NCI-H510A (cell line): ENCODE data around the gene TPCN1.

Experiments
- DNase-seq: peaks from one replicate; lab custom pipeline; 2025; lab: John Stamatoyannopoulos, UW

The TPCN1 gene

DNA sequence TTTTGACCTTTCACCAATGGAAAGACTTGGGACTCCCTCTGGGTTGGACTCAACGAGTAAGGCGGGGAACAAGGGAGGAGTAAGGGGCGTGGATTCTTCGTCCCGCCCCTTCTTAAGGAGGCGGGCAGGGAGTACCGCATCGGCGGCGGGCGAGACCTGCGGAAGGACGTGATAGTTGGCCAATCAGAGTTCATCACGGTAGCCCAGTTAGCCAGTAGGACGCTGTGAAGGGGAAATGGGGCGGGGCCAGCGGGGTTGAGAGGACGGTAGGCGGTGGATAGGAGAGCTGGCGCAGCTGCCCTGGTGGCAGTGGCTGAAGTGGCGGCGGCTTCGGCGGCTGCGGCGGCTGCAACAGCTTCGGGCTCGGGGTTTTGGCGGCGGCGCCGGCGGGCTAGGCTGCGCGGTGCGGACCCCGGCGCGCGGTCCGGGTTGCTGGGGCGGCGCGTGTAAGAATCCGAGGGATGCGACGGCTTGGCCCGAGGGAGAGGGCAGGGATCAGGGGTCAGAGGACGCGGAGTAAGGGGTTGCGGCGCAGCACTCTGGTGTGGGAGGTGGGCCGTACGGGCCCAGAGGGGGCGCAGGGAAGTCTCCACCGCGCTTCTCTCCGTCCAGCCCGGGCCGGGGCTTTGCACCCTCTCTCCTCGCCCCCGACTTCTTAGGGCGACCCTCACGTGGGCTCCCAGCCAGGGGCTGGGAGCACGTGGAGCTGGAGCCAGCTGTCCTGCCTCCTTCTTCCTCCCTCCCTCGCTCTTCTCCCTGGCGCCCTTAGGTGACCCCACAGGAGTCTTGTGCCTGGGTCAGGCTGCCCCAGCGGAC is at the start of gene TPCN1:
Gene TPCN1, plus strand, starts transcription at position 284 of the 816 bp plus-strand sequence. CDS start 5,389 bp downstream, outside the sequence.
- peak; percentile 99 for DNase-seq

DNA sequence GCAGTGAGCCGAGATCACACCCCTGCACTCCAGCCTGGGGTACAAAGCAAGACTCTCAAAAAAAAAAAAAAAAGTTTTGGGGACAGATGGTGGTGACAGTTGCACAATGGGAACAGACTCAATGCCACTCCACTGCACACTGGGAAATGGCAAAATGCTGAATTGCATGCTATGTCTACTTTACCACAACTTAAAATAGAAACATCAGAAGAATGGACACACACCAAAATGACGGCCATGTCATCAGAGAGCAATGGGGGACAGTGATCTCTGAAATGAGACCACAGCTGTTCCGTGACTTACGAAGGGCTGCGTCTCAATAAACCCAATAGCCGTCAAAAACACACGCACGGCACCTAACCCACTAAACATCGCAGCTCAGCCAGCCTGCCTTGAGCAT is 49.7 kb upstream of the TPCN1 start:
- no peak for DNase-seq

DNA sequence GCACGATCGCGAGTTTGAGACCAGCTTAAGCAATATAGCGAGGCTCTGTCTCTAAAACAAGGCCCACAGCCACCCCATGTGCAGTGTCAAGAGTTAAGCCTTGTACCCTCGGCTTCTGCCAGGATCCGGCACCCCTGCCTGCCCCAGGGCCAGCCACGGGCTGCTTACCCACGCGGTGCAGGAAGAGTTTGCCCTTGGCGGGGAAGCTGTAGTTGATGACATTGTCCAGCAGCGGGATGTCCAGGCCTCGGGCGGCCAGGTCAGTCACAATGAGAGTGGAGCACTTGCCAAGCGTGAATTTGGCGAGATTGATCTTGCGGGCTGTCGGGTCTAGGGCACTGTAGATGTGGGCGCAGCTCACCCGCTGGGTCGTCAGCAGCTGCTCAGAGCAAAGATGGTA is 49.1 kb upstream of the TPCN1 start:
- DNase-seq: no peak

DNA sequence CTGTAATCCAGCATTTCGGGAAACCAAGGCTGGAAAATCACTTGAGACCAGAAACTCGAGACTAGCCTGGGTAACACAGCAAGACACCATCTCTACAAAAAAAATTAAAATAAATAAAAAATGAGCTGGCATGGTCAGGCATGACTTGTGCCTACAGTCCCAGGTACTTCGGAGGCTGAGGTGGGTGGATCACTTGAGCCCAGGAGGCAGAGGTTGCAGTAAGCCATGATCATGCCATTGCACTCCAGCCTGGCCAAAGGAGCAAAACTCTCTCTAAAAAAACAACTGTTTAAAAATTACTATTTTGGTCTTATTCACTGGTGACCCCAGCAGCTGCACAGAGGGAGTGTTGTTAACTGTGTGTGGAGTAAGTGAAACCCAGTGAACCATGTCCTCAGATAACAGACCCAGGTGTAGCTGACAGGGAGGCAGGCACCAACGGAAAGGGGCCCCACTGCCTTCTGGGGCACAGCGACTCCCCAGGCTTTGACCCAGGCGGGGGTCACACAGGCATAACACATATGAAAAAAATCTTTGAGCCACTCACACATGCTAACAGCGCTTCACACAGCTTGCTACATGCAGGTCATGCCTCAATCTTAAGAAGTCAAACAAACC is 48.1 kb upstream of the TPCN1 start:
- DNase-seq: no peak

DNA sequence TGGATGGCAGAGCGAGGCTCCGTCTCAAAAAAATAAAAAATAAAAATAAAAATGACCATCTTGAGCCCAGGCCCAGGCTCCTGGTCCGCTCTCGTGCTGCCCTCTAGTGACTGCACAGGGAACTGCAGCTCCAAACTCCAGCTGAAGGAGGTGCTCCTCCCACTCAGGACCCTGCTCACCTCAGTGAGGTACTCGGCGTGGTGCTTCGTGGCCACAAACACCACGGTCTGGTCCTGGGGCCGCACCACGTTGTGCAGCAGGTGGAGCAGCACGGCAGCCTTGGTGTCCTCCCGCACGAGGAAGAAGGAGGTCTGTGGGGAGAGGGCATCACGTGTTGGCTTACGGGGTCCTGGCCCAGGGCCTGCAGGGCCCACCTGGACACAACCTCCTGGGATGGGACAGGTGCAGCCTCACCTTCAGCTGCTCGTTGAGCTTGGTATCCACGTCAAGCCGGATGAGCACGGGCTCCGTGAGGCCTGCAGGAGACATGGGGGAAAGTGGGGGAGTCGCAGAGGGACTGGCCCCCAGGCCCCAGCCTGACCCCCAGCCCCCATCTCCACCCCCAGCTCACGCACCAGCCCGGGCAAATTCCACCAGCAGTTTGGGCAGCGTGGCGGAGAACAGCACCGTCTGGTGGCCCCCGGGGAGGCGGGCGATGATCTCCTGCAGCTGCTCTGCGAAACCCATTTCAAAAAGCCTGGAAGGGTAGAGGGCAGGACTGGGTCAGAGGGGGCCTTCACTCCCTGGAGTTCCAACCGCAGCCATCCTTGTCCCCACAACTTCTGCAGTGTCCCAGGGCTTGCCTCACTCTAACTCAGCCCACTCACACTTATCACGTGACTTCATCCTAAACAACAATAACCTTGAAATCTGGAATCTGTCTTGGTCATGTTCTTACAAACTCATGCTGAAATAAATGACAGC is 46.5 kb upstream of the TPCN1 start:
- peak; percentile 8 for DNase-seq

DNA sequence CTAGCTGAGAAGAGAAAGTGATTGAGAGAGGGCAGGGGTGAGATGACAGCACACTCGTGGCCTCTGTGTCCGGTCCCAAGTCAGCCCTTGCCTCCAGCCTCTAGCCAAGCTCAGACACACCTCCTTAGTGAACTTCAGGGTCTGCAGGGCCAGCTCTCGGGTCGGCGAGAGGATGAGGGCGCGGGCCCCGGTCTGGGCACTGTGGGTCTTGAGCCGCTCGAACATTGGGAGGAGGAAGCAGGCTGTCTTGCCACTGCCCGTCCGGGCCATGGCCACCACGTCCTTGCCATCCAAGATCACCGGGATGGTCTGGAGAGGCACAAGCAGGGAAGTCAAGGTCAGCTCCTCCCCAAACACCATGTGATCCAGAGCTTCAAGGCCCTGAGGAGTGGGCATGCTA is 42.2 kb upstream of the TPCN1 start:
- no peak for DNase-seq

DNA sequence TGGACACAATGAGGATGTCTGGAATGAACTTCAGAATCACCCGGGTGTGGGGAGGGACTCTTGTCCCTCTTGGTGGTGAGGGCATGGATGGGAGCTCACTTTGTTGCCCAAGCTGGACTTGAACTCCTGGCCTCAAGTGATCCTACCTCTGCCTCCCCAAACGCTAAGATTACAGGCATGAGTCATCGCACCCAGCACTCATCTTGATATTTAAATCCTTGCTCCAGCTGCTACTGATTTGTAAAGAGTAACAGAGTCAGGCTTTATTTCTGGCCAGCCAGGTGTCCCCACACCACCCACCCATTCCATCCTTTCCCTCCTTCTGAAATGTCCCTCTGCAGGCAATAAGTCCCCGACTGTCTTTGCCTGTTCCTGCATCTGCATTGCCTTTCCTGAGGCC is 40.9 kb upstream of the TPCN1 start:
- no peak for DNase-seq

DNA sequence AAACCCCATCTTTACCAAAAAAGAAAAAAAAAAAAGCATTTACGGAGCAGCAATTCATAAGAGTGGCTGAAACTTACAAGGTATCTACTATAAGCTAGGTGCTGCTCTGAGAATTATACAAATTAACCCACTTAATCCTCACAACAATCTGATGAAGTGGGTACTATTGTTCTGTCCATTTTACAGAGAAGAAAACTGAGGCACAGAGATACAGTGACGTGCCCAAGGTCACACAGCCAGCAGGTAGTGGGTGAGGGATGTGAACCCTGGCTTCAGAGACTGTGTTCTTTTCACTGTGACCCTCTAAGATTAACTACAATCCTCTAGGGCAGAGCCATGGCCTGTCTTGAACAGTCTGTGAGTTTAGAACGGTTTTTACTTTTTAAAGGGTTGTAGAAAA is 39.3 kb upstream of the TPCN1 start:
- no peak for DNase-seq

DNA sequence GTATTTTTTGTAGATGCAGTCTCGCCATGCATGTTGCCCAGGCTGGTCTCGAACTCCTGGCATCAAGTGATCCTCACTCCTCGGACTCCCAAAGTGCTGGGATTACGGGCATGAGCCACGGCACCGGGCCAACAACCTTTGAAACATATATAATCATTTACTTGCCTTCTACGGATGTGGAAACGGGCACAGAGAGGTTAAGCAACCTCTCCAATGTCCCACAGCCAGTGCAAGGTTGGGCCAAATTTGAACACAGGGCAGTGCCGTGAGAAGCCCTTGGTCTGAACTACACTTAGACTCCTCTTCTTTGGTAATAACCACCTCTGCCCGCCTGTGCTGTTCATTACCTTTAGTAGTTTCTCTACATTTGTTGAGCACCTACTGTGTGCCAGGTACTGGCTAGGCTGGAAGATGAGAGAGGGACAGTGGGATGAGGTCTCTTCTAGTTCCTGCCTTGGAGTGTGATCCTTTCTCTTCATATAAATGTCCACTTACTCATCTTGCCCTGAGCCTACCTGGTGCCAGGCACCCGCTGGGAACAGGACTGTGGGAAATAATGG is 38.2 kb upstream of the TPCN1 start:
- DNase-seq: no peak

DNA sequence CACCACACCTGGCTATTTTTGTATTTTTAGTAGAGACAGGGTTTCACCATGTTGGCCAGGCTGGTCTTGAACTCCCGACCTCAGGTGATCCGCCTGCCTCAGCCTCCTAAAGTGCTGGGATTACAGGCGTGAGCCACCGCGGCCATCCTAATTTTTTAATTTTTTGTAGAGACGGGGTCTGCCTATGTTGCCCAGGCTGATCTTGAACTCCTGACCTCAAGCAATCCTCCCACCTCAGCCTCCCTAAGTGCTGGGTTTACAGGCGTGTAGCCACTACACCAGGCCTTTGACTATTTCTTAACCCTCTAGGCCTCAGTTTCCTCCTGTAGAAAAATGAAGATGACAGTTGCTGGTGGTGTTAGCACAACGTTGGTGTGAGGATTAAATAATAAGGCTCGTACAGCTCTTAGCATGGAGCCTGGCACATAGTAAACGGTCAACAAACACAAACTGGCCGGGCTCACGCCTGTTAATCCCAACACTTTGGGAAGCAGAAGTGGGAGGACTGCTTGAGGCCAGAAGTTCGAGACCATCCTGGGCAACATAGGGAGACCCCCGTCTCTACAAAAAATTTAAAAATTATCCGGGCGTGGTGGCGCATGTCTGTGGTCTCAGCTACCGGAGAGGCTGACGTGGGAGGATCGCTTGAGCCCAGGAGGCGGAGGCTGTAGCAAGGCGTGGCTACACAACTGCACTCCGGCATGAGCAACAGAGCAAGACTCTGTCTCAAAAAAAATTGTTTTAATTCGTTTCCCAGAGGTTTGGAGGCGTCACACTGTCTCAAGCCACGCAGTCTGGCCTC is 37.0 kb upstream of the TPCN1 start:
- DNase-seq: peak; percentile 76

DNA sequence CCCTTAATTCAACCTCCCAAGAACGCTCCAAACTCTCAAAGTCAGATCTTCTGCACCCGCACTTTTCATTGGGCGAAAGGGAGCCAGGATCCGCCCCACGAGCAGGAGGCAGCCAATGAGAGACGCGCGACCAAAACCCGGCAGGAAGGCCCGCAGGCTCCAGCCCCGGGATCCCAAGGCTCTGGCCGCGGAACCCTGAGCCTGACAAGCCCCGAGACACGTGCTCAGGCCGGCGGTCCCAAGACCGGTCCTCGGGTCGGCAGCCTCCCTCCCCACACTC is 36.4 kb upstream of the TPCN1 start:
- peak; percentile 82 for DNase-seq

DNA sequence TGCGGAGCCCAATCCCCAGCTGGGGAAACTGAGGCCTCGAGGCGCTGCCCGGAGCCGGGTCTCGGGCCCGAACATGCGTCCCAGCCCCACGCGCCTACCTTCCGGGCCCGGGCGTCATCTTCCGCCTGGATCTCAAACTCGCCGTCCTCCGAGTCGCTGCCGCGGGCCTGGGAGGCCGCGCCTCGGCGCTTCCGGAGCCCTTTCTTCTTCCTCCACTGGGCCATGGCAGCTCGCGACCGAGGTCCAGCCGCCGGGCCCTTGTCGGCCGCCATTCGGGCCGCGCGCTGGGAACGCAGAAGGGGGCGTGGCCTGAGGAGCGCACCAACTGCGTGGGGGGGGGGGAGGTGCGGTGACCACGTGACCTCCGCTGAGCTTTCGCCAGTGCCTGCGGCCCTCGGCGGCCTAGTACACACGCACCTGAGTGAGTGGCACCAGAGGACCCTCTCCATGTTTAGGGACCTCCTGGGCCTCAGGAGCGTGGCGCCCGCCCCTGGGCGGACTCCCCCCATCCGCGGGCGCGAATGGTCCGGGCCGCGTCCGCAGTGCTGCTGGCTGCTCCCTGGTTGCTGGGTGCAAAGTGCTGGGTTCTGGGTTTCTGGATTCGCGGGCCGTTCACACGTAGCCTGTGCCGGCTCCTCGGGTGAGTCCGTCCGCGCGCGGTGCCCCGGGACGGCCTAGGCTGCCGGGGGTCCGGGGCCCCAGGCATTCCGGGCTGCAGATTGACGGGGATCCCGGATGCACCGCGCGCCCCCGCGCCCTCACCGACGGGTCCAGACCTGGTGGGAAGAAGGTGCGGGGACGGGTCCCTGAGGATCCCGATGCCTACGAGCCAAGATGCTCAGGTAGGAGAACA is 35.9 kb upstream of the TPCN1 start, which contains the start of the genes DDX54 and RITA1:
Gene DDX54, minus strand, starts transcription at position 299 of the 853 bp plus-strand sequence. Its CDS starts 27 bp downstream, at position 272.
Gene RITA1, plus strand, starts transcription at position 542 of the 853 bp plus-strand sequence. CDS start 1,026 bp downstream, outside the sequence.
- DNase-seq: peak; percentile 85

DNA sequence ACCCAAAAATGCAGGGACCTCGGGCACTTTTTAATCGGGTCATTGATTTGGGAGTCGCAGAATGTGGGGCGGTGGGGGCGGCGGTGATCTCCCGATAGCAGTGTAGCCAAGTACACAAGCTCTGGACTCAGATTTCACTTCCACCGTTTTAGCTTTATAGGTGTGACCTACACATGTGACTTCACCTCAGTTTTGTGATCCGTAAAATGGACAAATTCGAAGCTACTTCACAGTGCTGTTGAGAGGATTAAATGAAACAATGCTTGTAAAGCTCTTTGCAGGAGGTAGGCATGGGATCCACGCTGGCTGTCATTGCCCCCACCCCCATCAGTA is 35.3 kb upstream of the TPCN1 start:
- DNase-seq: no peak

DNA sequence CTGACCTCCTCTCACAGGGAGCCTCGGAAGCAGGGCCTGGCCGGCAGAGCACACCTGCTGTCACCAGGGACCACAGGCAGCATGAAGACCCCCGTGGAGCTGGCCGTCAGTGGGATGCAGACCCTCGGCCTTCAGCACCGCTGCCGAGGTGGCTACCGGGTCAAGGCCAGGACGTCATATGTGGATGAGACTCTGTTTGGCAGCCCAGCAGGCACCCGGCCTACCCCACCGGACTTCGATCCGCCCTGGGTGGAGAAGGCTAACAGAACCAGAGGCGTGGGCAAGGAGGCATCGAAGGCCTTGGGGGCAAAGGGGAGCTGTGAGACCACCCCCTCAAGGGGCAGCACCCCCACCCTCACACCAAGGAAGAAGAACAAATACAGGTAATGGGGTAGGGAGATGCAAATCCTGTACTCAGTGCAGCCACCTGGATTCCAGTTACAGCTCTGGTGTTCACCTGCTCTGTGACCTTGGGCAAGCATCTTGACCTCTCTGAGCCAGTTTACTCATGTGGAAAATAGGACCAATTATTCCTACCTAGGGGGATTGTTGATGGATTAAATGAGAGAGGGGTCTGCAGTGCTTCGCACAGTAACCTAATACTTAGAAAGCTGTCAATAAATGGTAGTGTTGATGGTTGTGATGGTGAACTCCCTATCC is 34.5 kb upstream of the TPCN1 start:
- DNase-seq: no peak

DNA sequence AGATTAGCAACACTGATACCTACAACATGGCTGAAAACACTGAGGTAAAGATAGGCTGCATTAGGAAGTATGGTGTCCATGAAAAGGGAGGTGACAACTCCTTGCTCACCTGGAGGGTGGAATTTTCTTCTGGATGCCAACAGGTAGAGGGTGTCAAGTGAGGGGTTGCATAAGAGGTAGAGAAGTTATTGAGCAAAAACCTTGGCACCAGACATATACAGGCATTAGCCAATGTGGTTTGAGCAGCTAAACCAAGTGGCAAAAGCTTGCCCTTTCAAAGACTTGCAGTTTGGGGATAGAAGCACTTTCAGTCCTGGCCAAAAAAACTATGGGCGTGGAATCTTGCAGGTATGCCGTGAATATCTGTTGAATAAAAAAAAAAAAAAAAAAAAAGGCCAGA is 31.9 kb upstream of the TPCN1 start:
- DNase-seq: no peak

DNA sequence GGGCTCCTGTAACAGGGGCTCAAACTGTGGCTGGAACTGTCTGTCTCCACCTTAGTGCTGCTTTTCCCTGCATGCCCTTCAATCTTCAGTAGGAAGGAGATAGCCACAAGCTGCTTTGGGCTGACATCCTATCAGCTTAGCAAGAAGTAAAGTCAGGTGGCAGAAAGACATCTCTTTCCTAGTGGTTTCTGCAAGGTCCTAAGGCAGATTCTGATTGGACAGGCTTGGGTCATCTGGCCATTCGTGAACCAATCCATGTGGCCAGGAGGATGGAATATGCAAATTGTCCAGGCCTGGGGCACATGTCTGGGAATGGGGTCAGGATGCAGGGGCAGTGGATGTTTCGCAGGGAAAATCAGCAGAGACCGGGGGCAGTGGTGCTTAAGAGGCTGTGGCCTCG is 30.5 kb upstream of the TPCN1 start:
- DNase-seq: no peak

DNA sequence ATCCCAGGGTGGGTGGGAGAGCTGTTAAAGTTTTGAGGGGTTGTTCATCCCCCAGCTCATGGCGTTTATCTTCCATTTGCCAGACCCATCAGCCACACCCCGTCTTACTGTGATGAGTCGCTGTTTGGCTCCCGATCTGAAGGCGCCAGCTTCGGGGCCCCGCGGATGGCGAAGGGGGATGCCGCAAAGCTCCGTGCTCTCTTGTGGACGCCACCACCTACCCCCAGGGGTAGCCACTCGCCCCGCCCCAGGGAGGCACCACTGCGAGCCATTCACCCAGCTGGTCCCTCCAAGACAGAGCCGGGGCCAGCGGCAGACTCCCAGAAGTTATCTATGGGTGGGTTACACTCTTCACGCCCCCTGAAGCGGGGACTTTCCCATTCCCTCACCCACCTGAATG is 30.0 kb upstream of the TPCN1 start:
- no peak for DNase-seq

DNA sequence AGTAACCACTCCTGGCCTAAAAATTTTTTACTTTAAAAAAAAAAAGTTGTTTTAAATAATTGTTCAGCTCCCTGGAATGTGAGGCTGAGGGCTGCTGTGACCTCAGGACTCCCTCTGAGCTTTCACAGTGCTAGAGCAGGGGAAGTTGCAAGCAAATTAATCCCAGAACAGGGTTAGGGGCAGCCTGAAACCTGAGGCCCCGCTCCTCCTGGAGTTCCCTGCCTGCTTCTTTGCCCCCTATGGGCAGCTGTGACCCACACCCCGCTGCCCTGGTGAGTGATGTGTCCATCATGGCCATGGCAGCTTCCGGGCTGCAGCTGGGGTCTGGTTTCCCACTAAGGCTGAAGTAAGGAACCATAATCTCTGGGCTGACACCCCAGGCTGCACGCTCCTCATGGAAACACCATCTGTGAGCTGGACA is 26.3 kb upstream of the TPCN1 start:
- DNase-seq: no peak

DNA sequence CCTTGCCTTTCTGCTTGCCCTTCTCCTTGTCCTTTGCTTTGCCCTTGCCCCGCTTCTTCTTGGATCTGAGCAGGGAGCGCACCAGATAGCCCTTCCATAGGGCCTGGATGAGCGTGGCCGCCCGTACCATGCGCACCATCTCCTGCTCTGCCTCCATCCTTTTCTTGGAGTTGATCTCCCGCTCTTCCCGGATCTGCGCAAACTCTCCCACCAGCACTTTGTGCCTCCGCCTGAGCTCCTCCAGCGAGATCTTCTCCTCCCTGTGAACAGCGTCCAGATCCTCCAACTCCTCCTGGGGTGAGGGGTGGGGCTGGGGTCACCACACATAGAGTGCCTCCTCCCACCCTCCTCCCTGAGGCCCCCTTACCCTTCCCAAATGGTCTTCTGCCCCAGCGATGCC is 25.7 kb upstream of the TPCN1 start:
- DNase-seq: no peak

DNA sequence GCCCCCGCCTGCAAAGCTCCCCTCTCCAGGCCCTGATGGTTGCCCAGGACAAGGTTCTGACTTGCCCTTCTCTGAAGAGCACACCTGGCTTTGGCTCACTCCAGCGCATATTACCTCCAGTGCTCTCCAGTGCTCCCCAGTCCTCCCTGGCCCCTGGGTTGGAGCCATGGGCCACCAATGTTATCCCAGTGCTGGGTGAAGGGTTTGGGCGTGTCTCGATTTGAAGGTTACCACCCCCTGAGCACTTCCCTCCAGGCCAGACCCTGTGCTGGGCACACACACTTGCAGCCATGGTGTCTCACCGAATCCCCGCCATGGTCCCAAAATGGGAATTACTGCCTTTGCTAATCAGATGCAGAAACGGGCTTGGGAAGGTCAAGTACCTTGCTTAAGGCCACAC is 24.7 kb upstream of the TPCN1 start:
- DNase-seq: no peak
